ENCODE measurements around the gene SAP25. TPM values are rescaled to one million over a fixed set of nuclear protein-coding genes. Genes with fewer than 3 reads are reported as not detected.
A peak's percentile ranks its signal among the peaks of the same experiment; 100 is the strongest.
"Not testable (repeated sequence)": the region's sequence is repeated elsewhere in the genome, so short reads cannot be mapped to it uniquely, and the experiment has no call there.

SAP25 gene
- total and polyA plus RNA-seq, 4 donors = 0.33 to 0.84 (median 0.56) TPM; not detected in 1

DNA sequence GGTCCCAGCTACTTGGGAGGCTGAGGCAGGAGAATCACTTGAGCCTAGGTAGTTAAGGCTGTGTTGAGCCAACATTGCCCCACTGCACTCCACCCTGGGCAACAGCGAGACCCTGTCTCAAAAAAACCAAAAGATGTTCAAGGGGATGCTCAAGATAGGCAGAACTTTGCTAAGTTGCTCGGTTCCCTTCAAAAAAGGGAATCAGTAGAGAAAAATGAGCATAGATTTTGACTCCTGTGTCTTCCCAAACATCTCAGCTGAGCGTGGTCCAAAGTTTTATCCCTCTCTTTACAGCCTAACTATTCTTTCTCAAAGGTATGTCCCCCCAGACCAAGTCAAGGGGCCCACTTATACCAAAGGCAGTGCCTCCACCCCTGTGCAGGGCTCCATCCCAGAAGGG is 20.7 kb downstream of the SAP25 start:
- Histone ChIP-seq H3K4me1 (ENCODE audit: control insufficient read depth in 4 of 4, insufficient read depth in 4 of 4, low read length in 3 of 4) (peaks cover 4 to 22% (median 7%) of the 10 kb centered on the region in 4 donors), H3K27me3 (ENCODE audit: control insufficient read depth in 4 of 4, insufficient read depth in 4 of 4, low read length in 3 of 4) (no peaks in the 10 kb centered on the region), H3K9me3 (ENCODE audit: control insufficient read depth in 4 of 4, low read length in 3 of 4) (no peaks in the 10 kb centered on the region), H3K9ac (ENCODE audit: low read depth in 1 of 2, low read length in 2 of 2) (no peak overlapping the region), H3K36me3 (ENCODE audit: control insufficient read depth in 4 of 4, insufficient read depth in 3 of 4, low read depth in 1 of 4, low read length in 3 of 4) (peaks cover 5 to 61% (median 45%) of the 10 kb centered on the region in 4 donors), H3K4me3 (ENCODE audit: low read depth in 1 of 3, low read length in 3 of 3) (no peak overlapping the region), H3K27ac (ENCODE audit: low read depth in 1 of 2, low read length in 2 of 2) (no peak overlapping the region)
- WGBS = 96% methylated on average over 3 of the region's 3 CpGs
- TF ChIP-seq TAF1 (conservative IDR thresholded peaks at IDR 0.05) (no peak), FOXA2 (IDR thresholded peaks at IDR 0.05) (no peak), CTCF (IDR thresholded peaks at IDR 0.05; ENCODE audit: low read depth, low read length, missing input control) (no peak)
- DNase-seq (ENCODE audit: low spot score) = no peak

GRCh38 chr7:100552532-100552931 is 21.2 kb downstream of the SAP25 start:
- Histone ChIP-seq H3K4me1 (ENCODE audit: control insufficient read depth in 4 of 4, insufficient read depth in 4 of 4, low read length in 3 of 4) (peaks cover 7 to 27% (median 12%) of the 10 kb centered on the region in 4 donors), H3K27me3 (ENCODE audit: control insufficient read depth in 4 of 4, insufficient read depth in 4 of 4, low read length in 3 of 4) (no peaks in the 10 kb centered on the region), H3K4me3 (ENCODE audit: low read depth in 1 of 3, low read length in 3 of 3) (no peak overlapping the region), H3K36me3 (ENCODE audit: control insufficient read depth in 4 of 4, insufficient read depth in 3 of 4, low read depth in 1 of 4, low read length in 3 of 4) (peaks cover 5 to 57% (median 43%) of the 10 kb centered on the region in 4 donors), H3K9ac (ENCODE audit: low read depth in 1 of 2, low read length in 2 of 2) (no peak overlapping the region), H3K27ac (ENCODE audit: low read depth in 1 of 2, low read length in 2 of 2) (no peak overlapping the region), H3K9me3 (ENCODE audit: control insufficient read depth in 4 of 4, low read length in 3 of 4) (no peaks in the 10 kb centered on the region)
- no peak for DNase-seq (ENCODE audit: low spot score)
- 96% methylated on average over 2 of the region's 2 CpGs for whole genome bisulfite sequencing
- TF ChIP-seq SP1 (IDR thresholded peaks at IDR 0.05) = no peak
- TF ChIP-seq ATF3 (IDR thresholded peaks at IDR 0.05) = no peak
- no peak for TF ChIP-seq HNF4G (IDR thresholded peaks at IDR 0.05)
- no peak for TF ChIP-seq EGR1 (IDR thresholded peaks at IDR 0.05; ENCODE audit: low read depth in 2 of 2)
- TF ChIP-seq, protein P1, sequence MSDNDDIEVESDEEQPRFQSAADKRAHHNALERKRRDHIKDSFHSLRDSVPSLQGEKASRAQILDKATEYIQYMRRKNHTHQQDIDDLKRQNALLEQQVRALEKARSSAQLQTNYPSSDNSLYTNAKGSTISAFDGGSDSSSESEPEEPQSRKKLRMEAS (IDR thresholded peaks at IDR 0.05) = no peak
- TF ChIP-seq TAF1 (conservative IDR thresholded peaks at IDR 0.05) = no peak

GRCh38 chr7:100548446-100548845 is 25.3 kb downstream of the SAP25 start:
- not testable (repeated sequence) for H3K4me3 ChIP-seq (ENCODE audit: low read depth in 1 of 3, low read length in 3 of 3); H3K27me3 ChIP-seq (ENCODE audit: control insufficient read depth in 4 of 4, insufficient read depth in 4 of 4, low read length in 3 of 4); DNase-seq (ENCODE audit: low spot score); H3K9ac ChIP-seq (ENCODE audit: low read depth in 1 of 2, low read length in 2 of 2); H3K9me3 ChIP-seq (ENCODE audit: control insufficient read depth in 4 of 4, low read length in 3 of 4)
- Histone ChIP-seq H3K36me3 (ENCODE audit: control insufficient read depth in 4 of 4, insufficient read depth in 3 of 4, low read depth in 1 of 4, low read length in 3 of 4) (peaks cover 0 to 31% (median 17%) of the 10 kb centered on the region in 4 donors), H3K4me1 (ENCODE audit: control insufficient read depth in 4 of 4, insufficient read depth in 4 of 4, low read length in 3 of 4) (peaks cover 18 to 58% (median 47%) of the 10 kb centered on the region in 4 donors), H3K27ac (ENCODE audit: low read depth in 1 of 2, low read length in 2 of 2) (peak overlapping the region; percentile 89 to 92)
- WGBS = 72% methylated on average over 5 of the region's 5 CpGs

GRCh38 chr7:100547872-100548271 is 25.8 kb downstream of the SAP25 start:
- H3K4me1 ChIP-seq (ENCODE audit: control insufficient read depth in 4 of 4, insufficient read depth in 4 of 4, low read length in 3 of 4) = peaks cover 18 to 62% (median 50%) of the 10 kb centered on the region in 4 donors
- TF ChIP-seq, protein P2, sequence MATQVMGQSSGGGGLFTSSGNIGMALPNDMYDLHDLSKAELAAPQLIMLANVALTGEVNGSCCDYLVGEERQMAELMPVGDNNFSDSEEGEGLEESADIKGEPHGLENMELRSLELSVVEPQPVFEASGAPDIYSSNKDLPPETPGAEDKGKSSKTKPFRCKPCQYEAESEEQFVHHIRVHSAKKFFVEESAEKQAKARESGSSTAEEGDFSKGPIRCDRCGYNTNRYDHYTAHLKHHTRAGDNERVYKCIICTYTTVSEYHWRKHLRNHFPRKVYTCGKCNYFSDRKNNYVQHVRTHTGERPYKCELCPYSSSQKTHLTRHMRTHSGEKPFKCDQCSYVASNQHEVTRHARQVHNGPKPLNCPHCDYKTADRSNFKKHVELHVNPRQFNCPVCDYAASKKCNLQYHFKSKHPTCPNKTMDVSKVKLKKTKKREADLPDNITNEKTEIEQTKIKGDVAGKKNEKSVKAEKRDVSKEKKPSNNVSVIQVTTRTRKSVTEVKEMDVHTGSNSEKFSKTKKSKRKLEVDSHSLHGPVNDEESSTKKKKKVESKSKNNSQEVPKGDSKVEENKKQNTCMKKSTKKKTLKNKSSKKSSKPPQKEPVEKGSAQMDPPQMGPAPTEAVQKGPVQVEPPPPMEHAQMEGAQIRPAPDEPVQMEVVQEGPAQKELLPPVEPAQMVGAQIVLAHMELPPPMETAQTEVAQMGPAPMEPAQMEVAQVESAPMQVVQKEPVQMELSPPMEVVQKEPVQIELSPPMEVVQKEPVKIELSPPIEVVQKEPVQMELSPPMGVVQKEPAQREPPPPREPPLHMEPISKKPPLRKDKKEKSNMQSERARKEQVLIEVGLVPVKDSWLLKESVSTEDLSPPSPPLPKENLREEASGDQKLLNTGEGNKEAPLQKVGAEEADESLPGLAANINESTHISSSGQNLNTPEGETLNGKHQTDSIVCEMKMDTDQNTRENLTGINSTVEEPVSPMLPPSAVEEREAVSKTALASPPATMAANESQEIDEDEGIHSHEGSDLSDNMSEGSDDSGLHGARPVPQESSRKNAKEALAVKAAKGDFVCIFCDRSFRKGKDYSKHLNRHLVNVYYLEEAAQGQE (IDR thresholded peaks at IDR 0.05) = no peak
- no peak for TF ChIP-seq HNF4A (conservative IDR thresholded peaks at IDR 0.05)
- TF ChIP-seq CTCF (IDR thresholded peaks at IDR 0.05; ENCODE audit: low read depth, low read length, missing input control) = peak; percentile 32
- peak; percentile 10 to 36 for TF ChIP-seq RAD21 (IDR thresholded peaks at IDR 0.05)
- no peak for TF ChIP-seq EGR1 (IDR thresholded peaks at IDR 0.05; ENCODE audit: low read depth in 2 of 2)
- TF ChIP-seq RXRA (IDR thresholded peaks at IDR 0.05) = no peak
- TF ChIP-seq SP1 (IDR thresholded peaks at IDR 0.05) = no peak
- no peak for TF ChIP-seq GABPA (IDR thresholded peaks at IDR 0.05 in 1 of 2, conservative IDR thresholded peaks at IDR 0.05 in 1 of 2)

More at GRCh38 chr7:100547872-100548271, 25.8 kb downstream of the SAP25 start:
- Histone ChIP-seq H3K27me3 (ENCODE audit: control insufficient read depth in 4 of 4, insufficient read depth in 4 of 4, low read length in 3 of 4) (no peaks in the 10 kb centered on the region), H3K36me3 (ENCODE audit: control insufficient read depth in 4 of 4, insufficient read depth in 3 of 4, low read depth in 1 of 4, low read length in 3 of 4) (peaks cover 0 to 25% (median 12%) of the 10 kb centered on the region in 4 donors), H3K27ac (ENCODE audit: low read depth in 1 of 2, low read length in 2 of 2) (peak overlapping the region; percentile 89 to 92), H3K4me3 (ENCODE audit: low read depth in 1 of 3, low read length in 3 of 3) (no peak overlapping the region), H3K9ac (ENCODE audit: low read depth in 1 of 2, low read length in 2 of 2) (peak overlapping the region in 1 of 2 donors; percentile 71), H3K9me3 (ENCODE audit: control insufficient read depth in 4 of 4, low read length in 3 of 4) (no peaks in the 10 kb centered on the region)
- WGBS = 3% methylated on average over 2 of the region's 2 CpGs
- no peak for DNase-seq (ENCODE audit: low spot score)
